ENCODE measurements around the gene LIN9.
"Not testable (repeated sequence)": the region's sequence is repeated elsewhere in the genome, so short reads cannot be mapped to it uniquely, and the experiment has no call there.

Gene LIN9

GRCh38 chr1:226211181-226211821 lies 97.7 kb downstream of the LIN9 start:
- DNase-seq (ENCODE audit: low spot score): no peak

- DNase-seq (ENCODE audit: low spot score): no peak
Measured at GRCh38 chr1:226210571-226211176, 98.3 kb downstream of the LIN9 start.

- DNase-seq (ENCODE audit: low spot score): no peak
Measured at GRCh38 chr1:226209307-226210059, 99.5 kb downstream of the LIN9 start.

- no peak for DNase-seq (ENCODE audit: low spot score)
Measured at GRCh38 chr1:226207048-226207447, 101.9 kb downstream of the LIN9 start.

- no peak for DNase-seq (ENCODE audit: low spot score)
Measured at GRCh38 chr1:226204198-226204597, 104.8 kb downstream of the LIN9 start.

GRCh38 chr1:226203655-226204054 lies 105.3 kb downstream of the LIN9 start:
- DNase-seq (ENCODE audit: low spot score): no peak

GRCh38 chr1:226203240-226203639 lies 105.7 kb downstream of the LIN9 start:
- no peak for DNase-seq (ENCODE audit: low spot score)

- DNase-seq (ENCODE audit: low spot score): not testable (repeated sequence)
Measured at GRCh38 chr1:226202666-226203065, 106.3 kb downstream of the LIN9 start.

GRCh38 chr1:226202246-226202645 lies 106.7 kb downstream of the LIN9 start:
- no peak for DNase-seq (ENCODE audit: low spot score)

GRCh38 chr1:226201029-226201593 lies 107.9 kb downstream of the LIN9 start:
- no peak for DNase-seq (ENCODE audit: low spot score)

GRCh38 chr1:226199971-226200370 lies 109.0 kb downstream of the LIN9 start:
- DNase-seq (ENCODE audit: low spot score): no peak

- no peak for DNase-seq (ENCODE audit: low spot score)
Measured at GRCh38 chr1:226195144-226195543, 113.8 kb downstream of the LIN9 start.

- no peak for DNase-seq (ENCODE audit: low spot score)
Measured at GRCh38 chr1:226187380-226187779, 121.6 kb downstream of the LIN9 start.

GRCh38 chr1:226187019-226187322 lies 122.0 kb downstream of the LIN9 start:
- DNase-seq (ENCODE audit: low spot score): no peak

- peak; percentile 90 for DNase-seq (ENCODE audit: low spot score)
Measured at GRCh38 chr1:226186124-226187018, 122.6 kb downstream of the LIN9 start, which contains the start of gene ACBD3. Gene ACBD3, minus strand, starts transcription at chr1:226186741. Its CDS starts 66 bp downstream, at chr1:226186675.

- DNase-seq (ENCODE audit: low spot score): no peak
Measured at GRCh38 chr1:226185141-226186036, 123.6 kb downstream of the LIN9 start.

GRCh38 chr1:226181996-226182714 lies 126.8 kb downstream of the LIN9 start:
- peak; percentile 18 for DNase-seq (ENCODE audit: low spot score)
